Trophoblast cell (in vitro differentiated cells and primary cell): ENCODE results near the gene LRRC27.
A peak's percentile ranks its signal among the peaks of the same experiment; 100 is the strongest.

Source experiments
- DNase-seq, 2 donors: peaks; one replicate each; pipeline ENCODE4 v3.0.0-alpha.2; 2016
- H2AFZ ChIP-seq: 2 replicates; pipeline ENCODE4 v1.6.1; 2013; ENCODE audit warnings: low read length, moderate library complexity, mild to moderate bottlenecking; ENCODE audit not compliant: insufficient read depth, poor library complexity
- H2AK5ac ChIP-seq: 2 replicates; pipeline ENCODE4 v1.6.1; 2013; ENCODE audit warnings: mild to moderate bottlenecking, low read length
- H2BK120ac ChIP-seq: 2 replicates; pipeline ENCODE4 v1.6.1; 2013; ENCODE audit warnings: low read length, mild to moderate bottlenecking, moderate library complexity; ENCODE audit not compliant: insufficient read depth, poor library complexity
- H2BK12ac ChIP-seq: 2 replicates; pipeline ENCODE4 v1.6.1; 2013; ENCODE audit warnings: mild to moderate bottlenecking, low read length, moderate library complexity
- H2BK5ac ChIP-seq: 2 replicates; pipeline ENCODE4 v1.6.1; 2013; ENCODE audit warnings: low read length, low read depth, moderate library complexity, mild to moderate bottlenecking; ENCODE audit not compliant: poor library complexity
- H3K14ac ChIP-seq: 2 replicates; pipeline ENCODE4 v1.6.1; 2013; ENCODE audit warnings: mild to moderate bottlenecking, low read length
- H3K18ac ChIP-seq: 2 replicates; pipeline ENCODE4 v1.6.1; 2013; ENCODE audit warnings: mild to moderate bottlenecking, low read length
- H3K23ac ChIP-seq: 2 replicates; pipeline ENCODE4 v1.6.1; 2013; ENCODE audit warnings: low read length
- H3K27ac ChIP-seq: 2 replicates; pipeline ENCODE4 v1.5.1; 2013; ENCODE audit warnings: low read depth, mild to moderate bottlenecking, inconsistent platforms, low read length, moderate library complexity
- H3K27me3 ChIP-seq: 2 replicates; pipeline ENCODE4 v1.6.1; 2013; ENCODE audit warnings: inconsistent platforms, mild to moderate bottlenecking, low read length, moderate library complexity; ENCODE audit not compliant: insufficient read depth
- H3K36me3 ChIP-seq, 2 experiments: 1 replicate in 1 of 2; 2 replicates in 1 of 2; pipeline ENCODE4 v1.6.1; 2013; ENCODE audit warnings: low read length in 2 of 2, mild to moderate bottlenecking in 2 of 2, moderate library complexity in 1 of 2; ENCODE audit not compliant: insufficient read depth in 2 of 2, control insufficient read depth in 1 of 2
- H3K4ac ChIP-seq: 2 replicates; pipeline ENCODE4 v1.6.1; 2013; ENCODE audit warnings: low read depth, mild to moderate bottlenecking, low read length, moderate library complexity
- H3K4me1 ChIP-seq, 2 experiments: 1 replicate in 1 of 2; 2 replicates in 1 of 2; pipeline ENCODE4 v1.6.1; 2013; ENCODE audit warnings: low read length in 2 of 2, mild to moderate bottlenecking in 2 of 2, moderate library complexity in 1 of 2; ENCODE audit not compliant: insufficient read depth in 2 of 2, control insufficient read depth in 1 of 2
- H3K4me2 ChIP-seq: 2 replicates; pipeline ENCODE4 v1.6.1; 2013; ENCODE audit warnings: inconsistent platforms, mild to moderate bottlenecking, low read length, moderate library complexity
- H3K4me3 ChIP-seq: 2 replicates; pipeline ENCODE4 v1.5.1; 2013; ENCODE audit warnings: mild to moderate bottlenecking, low read depth, low read length, inconsistent platforms
- H3K79me1 ChIP-seq: one replicate; pipeline ENCODE4 v1.6.1; 2013; ENCODE audit warnings: low read length
- H3K79me2 ChIP-seq: 2 replicates; pipeline ENCODE4 v1.6.1; 2013; ENCODE audit warnings: low read length, mild to moderate bottlenecking; ENCODE audit not compliant: control insufficient read depth, insufficient read depth, poor library complexity
- H3K9ac ChIP-seq: 2 replicates; pipeline ENCODE4 v1.6.1; 2013; ENCODE audit warnings: mild to moderate bottlenecking, low read length
- H3K9me3 ChIP-seq: 2 replicates; pipeline ENCODE4 v1.6.1; 2013; ENCODE audit warnings: low read depth, mild to moderate bottlenecking, control low read depth, inconsistent platforms, low read length; ENCODE audit not compliant: insufficient read depth
- H4K12ac ChIP-seq: 2 replicates; pipeline ENCODE4 v1.6.1; 2013; ENCODE audit warnings: low read depth, mild to moderate bottlenecking, low read length, moderate library complexity
- H4K8ac ChIP-seq: 2 replicates; pipeline ENCODE4 v1.6.1; 2013; ENCODE audit warnings: low read depth, mild to moderate bottlenecking, low read length, moderate library complexity
- H4K91ac ChIP-seq: one replicate; pipeline ENCODE4 v1.6.1; 2013; ENCODE audit warnings: low read depth, mild to moderate bottlenecking, low read length, moderate library complexity
- WGBS: extraction: QIAGEN DNeasy Blood & Tissue Kit; methylation state at CpG from one replicate; pipeline ENCODE4 v1.1.7; 2013; ENCODE audit warnings: missing lambda C conversion rate; ENCODE audit not compliant: insufficient read length, insufficient coverage; ENCODE audit errors: extremely low coverage; 5-methylcytosine and 5-hydroxymethylcytosine counted together

LRRC27 gene

DNA sequence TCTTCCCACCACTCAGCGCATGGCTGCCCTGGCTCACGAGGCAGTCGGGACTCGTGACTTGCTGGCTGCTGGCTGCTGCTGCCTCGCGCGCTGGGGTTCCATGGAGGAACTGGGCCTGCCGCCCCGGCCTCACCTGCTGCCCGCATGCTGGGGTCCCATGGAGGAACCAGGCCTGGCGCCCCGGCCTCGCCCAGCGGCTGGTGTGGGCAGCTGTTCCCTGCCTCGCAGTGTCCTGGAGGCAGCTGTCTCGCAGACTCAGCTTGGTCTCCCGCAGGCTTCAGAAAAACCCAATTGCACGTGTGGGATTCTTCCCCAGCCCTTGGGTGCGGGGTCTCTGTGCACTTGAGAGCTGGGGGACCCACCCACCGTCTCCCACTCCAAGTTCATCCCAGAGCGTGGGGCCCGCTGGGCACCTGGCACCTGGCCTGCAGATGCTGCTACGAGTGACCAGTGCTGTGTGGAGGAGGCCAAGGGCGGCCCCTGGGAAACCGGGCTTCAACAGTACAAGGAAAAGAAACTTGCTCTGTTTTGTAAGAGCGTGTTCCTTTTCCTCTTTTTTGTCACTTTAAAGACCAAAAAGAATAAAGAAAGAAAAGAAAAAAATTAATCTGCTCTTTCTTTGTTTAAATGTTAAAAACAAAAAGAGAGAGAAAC, 85.4 kb downstream of the LRRC27 start:
- Histone ChIP-seq H3K23ac (no peak overlapping the region), H2BK12ac (no peak overlapping the region), H3K79me2 (peaks cover 21% of the 10 kb centered on the region), H2AK5ac (no peak overlapping the region), H3K27ac (no peak overlapping the region), H3K36me3 (peaks cover 26 to 38% of the 10 kb centered on the region in 2 experiments), H3K9me3 (peaks cover 6% of the 10 kb centered on the region), H3K4ac (peak overlapping the region; percentile 26), H2BK120ac (no peak overlapping the region), H2BK5ac (no peak overlapping the region), H3K4me1 (peaks cover 52 to 58% of the 10 kb centered on the region in 2 experiments), H3K4me3 (no peak overlapping the region), H3K79me1 (peaks cover 19% of the 10 kb centered on the region), H4K91ac (no peak overlapping the region), H3K9ac (no peak overlapping the region), H3K14ac (no peak overlapping the region), H2AFZ (no peak overlapping the region), H4K8ac (no peak overlapping the region), H4K12ac (no peak overlapping the region), H3K4me2 (no peak overlapping the region), H3K18ac (no peak overlapping the region), H3K27me3 (no peaks in the 10 kb centered on the region)
- DNase-seq = no peak
- WGBS = no CpG with 5 or more reads among the region's 26 CpGs

DNA sequence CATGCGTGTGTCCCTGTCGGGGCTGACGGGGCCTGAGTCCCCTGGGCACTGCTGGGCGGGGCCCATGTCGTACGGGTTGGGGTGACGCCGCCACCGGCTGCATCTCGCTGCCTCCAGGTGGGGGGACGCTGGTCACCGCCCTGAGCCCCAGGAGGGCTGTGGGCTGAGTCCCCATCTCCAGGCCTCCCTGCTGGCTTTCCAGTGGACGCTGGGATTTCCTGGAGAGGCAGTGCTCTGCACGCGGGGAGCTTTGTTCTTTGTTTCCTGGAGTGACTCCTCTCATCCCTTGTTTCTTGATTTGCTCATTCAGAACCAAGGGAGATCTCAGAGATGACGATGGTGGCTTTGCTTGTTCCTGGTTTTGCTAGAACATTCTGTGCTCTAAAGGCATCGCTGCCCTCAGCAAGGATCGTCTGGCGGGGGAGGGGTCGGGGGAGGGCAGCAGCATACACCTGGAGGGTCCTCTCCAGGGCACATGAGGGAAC, 86.0 kb downstream of the LRRC27 start:
- peak overlapping the region; percentile 25 for H3K27ac ChIP-seq
- H3K4me3 ChIP-seq = no peak overlapping the region
- peaks cover 17% of the 10 kb centered on the region for H3K79me1 ChIP-seq
- H4K91ac ChIP-seq = no peak overlapping the region
- H2BK120ac ChIP-seq = peak overlapping the region; percentile 6
- H4K12ac ChIP-seq = peak overlapping the region; percentile 22
- H3K9me3 ChIP-seq = peaks cover 6% of the 10 kb centered on the region
- DNase-seq = peak in 1 of 2 donors; percentile 38
- no peaks in the 10 kb centered on the region for H3K27me3 ChIP-seq
- H3K4ac ChIP-seq = peak overlapping the region; percentile 4
- peak overlapping the region; percentile 32 for H3K14ac ChIP-seq
- H3K79me2 ChIP-seq = peaks cover 17% of the 10 kb centered on the region
- no peak overlapping the region for H2BK5ac ChIP-seq
- H3K9ac ChIP-seq = no peak overlapping the region
- peak overlapping the region; percentile 3 for H2AFZ ChIP-seq
- peak overlapping the region; percentile 59 for H2AK5ac ChIP-seq
- H3K23ac ChIP-seq = no peak overlapping the region
- WGBS = no CpG with 5 or more reads among the region's 20 CpGs
- H3K18ac ChIP-seq = peak overlapping the region; percentile 24
- H3K36me3 ChIP-seq = peaks cover 22 to 36% of the 10 kb centered on the region in 2 experiments
- peaks cover 51 to 53% of the 10 kb centered on the region in 2 experiments for H3K4me1 ChIP-seq
- H2BK12ac ChIP-seq = peak overlapping the region; percentile 19
- H3K4me2 ChIP-seq = no peak overlapping the region
- peak overlapping the region; percentile 69 for H4K8ac ChIP-seq

DNA sequence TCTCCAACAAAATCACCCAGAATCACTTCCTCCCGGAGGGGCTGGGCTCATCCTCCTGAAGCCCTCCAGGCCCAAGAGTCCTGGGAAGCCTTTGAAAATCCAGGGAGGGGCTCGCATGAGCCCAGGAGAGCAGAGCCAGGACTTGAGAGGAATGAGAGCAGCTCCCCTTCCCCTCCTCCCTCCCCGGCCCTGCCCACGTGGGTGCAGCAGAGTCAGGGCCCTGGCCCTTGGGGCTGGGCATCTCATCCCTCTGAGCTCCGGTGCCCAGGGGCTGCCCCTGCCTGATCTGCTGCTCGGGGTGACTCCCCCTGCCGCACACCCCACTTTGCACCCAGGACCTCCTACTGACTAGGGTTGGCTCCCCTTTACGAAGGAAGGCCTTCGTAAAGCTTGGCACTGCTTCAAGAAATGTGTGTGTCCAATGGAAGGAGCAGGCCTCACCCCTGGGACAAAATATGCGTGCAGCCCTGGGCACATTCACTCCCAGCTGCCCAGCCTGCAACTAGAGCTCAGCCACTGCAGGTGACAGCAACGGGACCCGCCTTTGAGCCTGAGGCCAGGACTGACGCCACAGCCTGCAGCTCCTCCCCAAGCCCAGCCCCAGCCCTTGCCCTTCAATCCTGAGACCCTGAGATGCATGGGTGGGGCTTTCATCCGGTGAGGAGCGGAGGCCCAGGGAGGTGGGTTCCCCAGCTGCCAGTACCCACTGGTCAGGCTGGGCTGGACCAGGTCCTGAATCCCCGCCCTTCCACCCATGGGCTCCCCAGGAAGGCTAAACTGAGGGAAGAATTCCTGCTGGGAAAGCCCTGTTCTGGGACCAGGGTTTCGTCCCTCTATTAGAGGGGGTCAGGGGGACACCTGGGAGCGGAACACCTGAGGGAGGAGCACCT, 86.8 kb downstream of the LRRC27 start:
- peak; percentile 95 to 97 for DNase-seq
- H3K27me3 ChIP-seq = no peaks in the 10 kb centered on the region
- no peak overlapping the region for H3K14ac ChIP-seq
- H3K27ac ChIP-seq = peak overlapping the region; percentile 25
- H3K79me2 ChIP-seq = peaks cover 13% of the 10 kb centered on the region
- H3K36me3 ChIP-seq = peaks cover 20 to 35% of the 10 kb centered on the region in 2 experiments
- H3K4me1 ChIP-seq = peaks cover 45 to 47% of the 10 kb centered on the region in 2 experiments
- H4K8ac ChIP-seq = peak overlapping the region; percentile 14
- H3K4ac ChIP-seq = peak overlapping the region; percentile 2
- H2AFZ ChIP-seq = no peak overlapping the region
- no peak overlapping the region for H3K4me2 ChIP-seq
- no peak overlapping the region for H2BK120ac ChIP-seq
- peak overlapping the region; percentile 70 for H3K18ac ChIP-seq
- H4K12ac ChIP-seq = no peak overlapping the region
- peak overlapping the region; percentile 34 for H2AK5ac ChIP-seq
- no peak overlapping the region for H3K23ac ChIP-seq
- H2BK12ac ChIP-seq = no peak overlapping the region
- H3K9ac ChIP-seq = no peak overlapping the region
- H3K79me1 ChIP-seq = peaks cover 17% of the 10 kb centered on the region
- H3K4me3 ChIP-seq = no peak overlapping the region
- WGBS = no CpG with 5 or more reads among the region's 18 CpGs
- H3K9me3 ChIP-seq = peaks cover 10% of the 10 kb centered on the region
- H2BK5ac ChIP-seq = no peak overlapping the region
- peak overlapping the region; percentile 16 for H4K91ac ChIP-seq

DNA sequence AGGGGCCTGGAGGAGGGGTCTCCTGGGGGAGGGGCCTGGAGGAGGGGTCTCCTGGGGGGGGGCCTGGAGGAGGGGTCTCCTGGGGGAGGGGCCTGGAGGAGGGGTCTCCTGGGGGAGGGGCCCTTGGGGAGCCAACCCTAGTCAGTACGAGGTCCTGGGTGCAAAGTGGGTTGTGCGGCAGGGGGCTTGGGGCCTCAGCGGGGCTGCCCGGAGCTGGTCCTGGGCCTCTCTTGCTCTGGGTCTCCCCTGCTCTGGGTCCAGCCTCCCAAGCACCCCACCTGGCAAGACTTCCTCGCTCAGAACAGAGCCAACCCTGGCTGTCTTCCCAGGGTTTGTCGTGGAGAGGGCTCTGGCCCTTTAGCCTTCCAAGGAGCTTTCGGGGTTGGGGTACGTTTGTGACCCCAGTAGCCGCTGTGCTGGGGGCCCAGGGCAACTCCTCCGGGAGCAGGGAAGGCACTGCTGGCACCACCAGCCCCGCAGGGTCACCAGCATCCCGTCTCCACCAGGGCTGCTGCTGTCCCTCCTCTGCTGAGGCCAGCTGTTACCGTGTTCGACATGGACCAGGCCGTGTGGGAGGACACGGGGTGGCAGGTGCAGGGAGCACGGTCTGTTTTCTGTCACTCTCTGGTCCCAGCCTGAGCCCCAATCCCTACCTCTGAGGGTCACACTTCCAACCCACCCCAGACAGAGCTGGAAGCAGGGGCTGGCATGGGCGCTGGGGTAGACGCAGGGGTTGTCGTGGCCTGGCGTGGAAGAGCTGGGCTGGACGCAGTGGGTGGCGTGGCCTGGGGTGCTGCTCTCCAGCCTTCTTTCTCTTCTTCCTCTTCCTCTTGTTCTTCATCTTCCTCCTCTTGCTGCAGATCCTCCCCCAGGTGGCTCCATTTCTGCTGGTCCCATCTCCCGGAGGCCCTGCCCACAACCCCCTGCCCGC, 87.8 kb downstream of the LRRC27 start:
- Histone ChIP-seq H2BK120ac (no peak overlapping the region), H4K8ac (peak overlapping the region; percentile 30), H4K91ac (peak overlapping the region; percentile 6), H3K4me2 (no peak overlapping the region), H3K4me1 (peaks cover 37% of the 10 kb centered on the region in 2 experiments), H3K4ac (peak overlapping the region; percentile 28), H3K9me3 (peaks cover 13% of the 10 kb centered on the region), H3K79me2 (peaks cover 13% of the 10 kb centered on the region), H3K14ac (peak overlapping the region; percentile 36), H2AFZ (no peak overlapping the region), H3K23ac (no peak overlapping the region), H3K79me1 (peaks cover 14% of the 10 kb centered on the region), H3K4me3 (peak overlapping the region; percentile 33), H2BK12ac (peak overlapping the region; percentile 21), H3K27ac (no peak overlapping the region), H3K27me3 (no peaks in the 10 kb centered on the region), H4K12ac (no peak overlapping the region), H2BK5ac (no peak overlapping the region), H3K36me3 (peaks cover 17 to 31% of the 10 kb centered on the region in 2 experiments), H3K9ac (no peak overlapping the region), H3K18ac (peak overlapping the region; percentile 30), H2AK5ac (peak overlapping the region; percentile 38)
- WGBS = no CpG with 5 or more reads among the region's 25 CpGs
- peak; percentile 54 to 56 for DNase-seq
